Stimulated activated CD4-positive, alpha-beta T cell treated with anti-CD3 and anti-CD28 coated beads, Interleukin-1b, Interleukin-23, amount 100 ng/mL, for 4 hours (primary cell): Measurements from ENCODE around the gene LCE6A.

Experiments
- DNase-seq, 2 donors: peaks; one replicate each; pipeline ENCODE4 v3.0.0-alpha.2; 2020; ENCODE audit warnings: low read depth in 2 of 2

Gene LCE6A

GRCh38 chr1:152842556-152842955, at the start of gene LCE6A:
Gene LCE6A, plus strand, starts transcription at chr1:152842856. Its CDS starts 665 bp downstream, at chr1:152843521.
- no peak for DNase-seq

- DNase-seq: no peak
These were observed 47.0 kb upstream of the LCE6A start for GRCh38 chr1:152795686-152796085.

- DNase-seq: no peak
These were observed 46.2 kb upstream of the LCE6A start, which contains the start of gene LCE1D for GRCh38 chr1:152796421-152796820. Gene LCE1D, plus strand, starts transcription at chr1:152796721. Its CDS starts 1,074 bp downstream, at chr1:152797795.

- DNase-seq: no peak
These were observed 41.3 kb upstream of the LCE6A start for GRCh38 chr1:152801333-152801732.

GRCh38 chr1:152806576-152806975, 36.1 kb upstream of the LCE6A start, which contains the start of gene LCE1C:
Gene LCE1C, minus strand, starts transcription at chr1:152806651. Its CDS starts 1,173 bp downstream, at chr1:152805478.
- no peak for DNase-seq

GRCh38 chr1:152811050-152811449, 31.6 kb upstream of the LCE6A start:
- DNase-seq: no peak

GRCh38 chr1:152811671-152812070, 31.0 kb upstream of the LCE6A start, which contains the start of gene LCE1B:
Gene LCE1B, plus strand, starts transcription at chr1:152811971. Its CDS starts 476 bp downstream, at chr1:152812447.
- DNase-seq: no peak

GRCh38 chr1:152817309-152817708, 25.3 kb upstream of the LCE6A start:
- DNase-seq: no peak

- DNase-seq: no peak
These were observed 19.4 kb upstream of the LCE6A start for GRCh38 chr1:152823294-152823693.

- no peak for DNase-seq
These were observed 17.7 kb upstream of the LCE6A start for GRCh38 chr1:152824964-152825363.

- no peak for DNase-seq
These were observed 15.5 kb upstream of the LCE6A start, which contains the start of gene LCE1A for GRCh38 chr1:152827173-152827572. Gene LCE1A, plus strand, starts transcription at chr1:152827473. Its CDS starts 0 bp downstream, at chr1:152827473.

- no peak for DNase-seq
These were observed 5.8 kb upstream of the LCE6A start for GRCh38 chr1:152836870-152837269.

- no peak for DNase-seq
These were observed 13.0 kb downstream of the LCE6A start for GRCh38 chr1:152855661-152856060.

GRCh38 chr1:152858062-152858461, 15.4 kb downstream of the LCE6A start:
- no peak for DNase-seq

- DNase-seq: no peak
These were observed 17.0 kb downstream of the LCE6A start, which contains the start of gene LCE7A for GRCh38 chr1:152859696-152860095. Gene LCE7A, plus strand, starts transcription at chr1:152859996. Its CDS starts 702 bp downstream, at chr1:152860698.

GRCh38 chr1:152860129-152860528, 17.5 kb downstream of the LCE6A start:
- DNase-seq: no peak

GRCh38 chr1:152861374-152861773, 18.7 kb downstream of the LCE6A start:
- DNase-seq: no peak

- DNase-seq: no peak
These were observed 21.8 kb downstream of the LCE6A start for GRCh38 chr1:152864443-152864842.

- DNase-seq: no peak
These were observed 23.7 kb downstream of the LCE6A start for GRCh38 chr1:152866321-152866720.

- DNase-seq: peak; percentile 19 to 34
These were observed 27.3 kb downstream of the LCE6A start for GRCh38 chr1:152869808-152870419.

GRCh38 chr1:152870831-152871730, 28.4 kb downstream of the LCE6A start:
- no peak for DNase-seq

GRCh38 chr1:152871731-152872126, 29.1 kb downstream of the LCE6A start:
- no peak for DNase-seq
